Kidney (tissue), 14 donors: ENCODE data around the gene CMIP. TPM values are rescaled to one million over a fixed set of nuclear protein-coding genes. Genes with fewer than 3 reads are reported as not detected.

ENCODE experiments used
- DNase-seq, 5 donors: peaks; one replicate each; pipeline ENCODE4 v3.0.0-alpha.2; 2013 to 2020
- FAIRE-seq: peaks from 2 replicates; lab custom pipeline; 2012; peaks lifted over from hg19 to GRCh38; lab: Jason Lieb, UNC
- H3K27ac ChIP-seq, 2 donors: one replicate each; pipeline ENCODE4 v1.7.0; 2013; ENCODE audit warnings: low read depth in 2 of 2, low read length in 2 of 2, inconsistent platforms in 1 of 2
- H3K27me3 ChIP-seq: one replicate; pipeline ENCODE4 v1.7.1; 2013; ENCODE audit warnings: low read length, inconsistent platforms; ENCODE audit not compliant: control insufficient read depth, insufficient read depth
- H3K36me3 ChIP-seq, 3 donors: one replicate each; pipeline versions ENCODE4 v1.7.0 to v1.7.1; 2013; ENCODE audit warnings: low read length in 3 of 3, control low read depth in 1 of 3, inconsistent platforms in 1 of 3; ENCODE audit not compliant: insufficient read depth in 3 of 3, control insufficient read depth in 2 of 3
- H3K4me1 ChIP-seq, 3 donors: one replicate each; pipeline versions ENCODE4 v1.7.0 to v1.7.1; 2013; ENCODE audit warnings: low read length in 3 of 3, inconsistent platforms in 1 of 3, low read depth in 1 of 3; ENCODE audit not compliant: control insufficient read depth in 2 of 3, insufficient read depth in 2 of 3
- H3K4me3 ChIP-seq, 3 donors: one replicate each; pipeline versions ENCODE4 v1.7.0 to v1.8.1; 2013; ENCODE audit warnings: low read length in 3 of 3, control low read depth in 1 of 3, inconsistent platforms in 1 of 3
- H3K9ac ChIP-seq, 3 donors: one replicate each; pipeline versions ENCODE4 v1.7.0 to v1.7.1; 2013; ENCODE audit warnings: low read length in 3 of 3, control low read depth in 1 of 3, inconsistent platforms in 1 of 3
- H3K9me3 ChIP-seq, 3 donors: one replicate each; pipeline versions ENCODE4 v1.7.0 to v1.7.1; 2013; ENCODE audit warnings: low read length in 3 of 3, control low read depth in 1 of 3, inconsistent platforms in 1 of 3; ENCODE audit not compliant: control insufficient read depth in 2 of 3, insufficient read depth in 1 of 3
- CTCF ChIP-seq: IDR thresholded peaks from 3 replicates; pipeline ENCODE4 v1.5.1; 2012; ENCODE audit warnings: mild to moderate bottlenecking, moderate library complexity, borderline replicate concordance; ENCODE audit not compliant: insufficient read depth; ENCODE audit errors: extremely low read depth
- intact Hi-C: fragments of 100-400 bp; cut with DNase I; formaldehyde crosslinking; loops from one replicate; pipeline ENCODE4 v1.11.1; 2022
- polyA plus RNA-seq: library from polyadenylated mRNA; stranded (reverse); fragments of 350-450 nt; fragmentation: Illumina TruSeq; extraction: RNeasy Lipid Tissue Mini Kit (QIAGEN cat#74804); gene quantifications from one replicate; pipeline ENCODE4 v1.2.3, GENCODE V29; 2014; ENCODE audit warnings: low read depth, low replicate concordance; ENCODE audit not compliant: insufficient read depth
- total RNA-seq: library from RNA; stranded (reverse); fragmentation: NEBNext Ultra II Directional; extraction: Animal tissue kit (Norgen Biotek cat#: 25700); gene quantifications from one replicate; pipeline ENCODE4 v1.2.1, GENCODE V29; 2021
- donor health status: control.
- donor health status: control.
- donor health status: control.
- donor health status: control.
- donor health status: control.
- donor health status: DM: yes; HTN: yes; CAD: no.
- donor health status: Normal renal cell carcinoma (clear cell type).

Gene CMIP
- total and polyA plus RNA-seq, 2 donors from 2014 or later, result 16.6 to 65.7 TPM

GRCh38 chr16:81723098-81723723 is 278.6 kb downstream of the CMIP start:
- FAIRE-seq (no peak), DNase-seq (peak in 4 of 5 donors; percentile 9 to 93 (median 66))
- H3K9me3 ChIP-seq, result no peaks in the 10 kb centered on the region
- TF ChIP-seq CTCF, result peak; percentile 81
- no peaks in the 10 kb centered on the region for H3K27me3 ChIP-seq
- H3K4me1 ChIP-seq, result no peaks in the 10 kb centered on the region
- intact Hi-C loops, result loop anchor here (5.0 kb wide), 1 partner anchor 321 kb away; no protein-coding TSS in a partner anchor
- H3K4me3 ChIP-seq, result no peak overlapping the region
- no peak overlapping the region for H3K27ac ChIP-seq
- no peak overlapping the region for H3K9ac ChIP-seq
- no peaks in the 10 kb centered on the region for H3K36me3 ChIP-seq

DNA sequence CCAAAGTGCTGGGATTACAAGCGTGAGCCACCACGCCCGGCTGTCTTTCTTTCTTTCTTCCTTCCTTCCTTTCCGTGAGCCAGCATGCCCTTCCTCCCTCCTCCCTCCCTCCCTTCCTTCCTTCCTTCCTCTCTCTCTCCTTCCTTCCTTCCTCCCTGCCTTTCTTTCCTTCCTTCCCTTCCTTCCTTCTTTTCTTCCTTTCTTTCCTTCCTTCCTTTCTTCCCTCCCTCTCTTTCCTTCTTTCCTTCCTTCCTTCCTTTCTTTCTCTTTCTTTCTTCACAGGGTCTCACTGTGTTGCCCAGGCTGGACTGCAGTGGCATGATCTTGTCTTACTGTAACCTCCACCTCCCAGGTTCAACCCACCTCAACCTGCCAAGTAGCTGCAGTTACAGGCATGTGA is 283.8 kb downstream of the CMIP start:
- no peak for FAIRE-seq
- Histone ChIP-seq H3K27me3 (no peaks in the 10 kb centered on the region), H3K9ac (no peak overlapping the region), H3K27ac (peak overlapping the region in 1 of 2 donors; percentile 28), H3K4me1 (peaks cover 0 to 7% (median 3%) of the 10 kb centered on the region in 3 donors), H3K4me3 (no peak overlapping the region), H3K36me3 (no peaks in the 10 kb centered on the region), H3K9me3 (no peaks in the 10 kb centered on the region)
- no peak for TF ChIP-seq CTCF
- DNase-seq, result no peak
- intact Hi-C loops, result no loop called here

DNA sequence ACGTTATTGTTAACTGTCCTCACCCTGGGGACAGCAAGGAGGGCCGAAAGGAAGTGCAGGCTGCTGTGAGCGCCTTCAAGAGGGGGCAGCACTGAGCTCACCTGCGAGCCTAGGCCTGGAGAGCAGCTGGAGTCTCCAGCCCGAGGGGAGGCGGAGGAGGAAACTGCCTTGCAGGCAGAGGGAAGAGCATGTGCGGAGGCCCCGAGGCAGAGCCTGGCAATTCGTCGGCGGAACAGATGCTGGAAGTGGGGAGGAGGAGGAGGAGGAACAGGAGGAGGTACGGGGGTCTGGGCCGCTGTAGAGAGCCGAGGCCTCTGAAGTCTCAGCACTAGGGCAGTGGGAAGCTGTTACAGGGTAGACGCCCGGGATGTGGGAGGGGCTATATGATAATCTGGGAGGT is 284.8 kb downstream of the CMIP start:
- no peaks in the 10 kb centered on the region for H3K36me3 ChIP-seq
- peak in 3 of 5 donors; percentile 27 to 74 (median 60) for DNase-seq
- H3K9ac ChIP-seq, result no peak overlapping the region
- TF ChIP-seq CTCF, result no peak
- H3K27ac ChIP-seq, result no peak overlapping the region
- H3K9me3 ChIP-seq, result no peaks in the 10 kb centered on the region
- H3K4me1 ChIP-seq, result peaks cover 0 to 7% (median 3%) of the 10 kb centered on the region in 3 donors
- H3K4me3 ChIP-seq, result no peak overlapping the region
- FAIRE-seq, result no peak
- intact Hi-C loops, result no loop called here
- H3K27me3 ChIP-seq, result no peaks in the 10 kb centered on the region
